IMR-90 (cell line): ENCODE data around the gene COL4A1. TPM values are rescaled to one million over a fixed set of nuclear protein-coding genes. Genes with fewer than 3 reads are reported as not detected.

Source experiments
- ATAC-seq: fragments of 200-7000 bp; cut with Tn5 transposase; 2 replicates; pipeline ENCODE4 v1.9.1; 2020; ENCODE audit warnings: low read depth, mild to moderate bottlenecking, moderate library complexity
- BruUV-seq: library from RNA; stranded (reverse); fragments of 400-500 nt; replicated peaks from 2 replicates; lab custom pipeline; 2021; lab: Mats Ljungman, UMichigan
- CTCF ChIA-PET: fragments of 300-600 bp; formaldehyde crosslinking; extraction: SDS; loops from one replicate; lab custom pipeline; 2021; ENCODE audit warnings: antibody characterized with exemption; lab: Yijun Ruan, JAX
- POLR2A ChIA-PET: fragments of 300-600 bp; sonication (Branson Sonifier 250); formaldehyde crosslinking; loops from one replicate; lab custom pipeline; 2022; ENCODE audit warnings: antibody characterized with exemption; ENCODE audit not compliant: unreplicated experiment; lab: Charles Lee
- DNase-seq: peaks from one replicate; pipeline ENCODE4 v3.0.0; 2013
- H2AFZ ChIP-seq: replicated peaks from 2 replicates; pipeline ENCODE3; 2013; ENCODE audit warnings: low read length, mild to moderate bottlenecking; ENCODE audit not compliant: poor library complexity
- H2AK5ac ChIP-seq: 2 replicates; pipeline ENCODE4 v1.6.1; 2013; ENCODE audit warnings: low read depth, low read length, inconsistent platforms
- H2AK9ac ChIP-seq: replicated peaks from 2 replicates; pipeline ENCODE3; 2013; ENCODE audit warnings: mild to moderate bottlenecking, low read depth, low read length, moderate library complexity; ENCODE audit not compliant: poor library complexity
- H2BK120ac ChIP-seq: 2 replicates; pipeline ENCODE4 v1.6.1; 2013; ENCODE audit warnings: low read depth, low read length, inconsistent platforms
- H2BK15ac ChIP-seq: 3 replicates; pipeline ENCODE4 v1.6.1; 2013; ENCODE audit warnings: low read depth, low read length, inconsistent platforms
- H2BK20ac ChIP-seq: 2 replicates; pipeline ENCODE4 v1.6.1; 2013; ENCODE audit warnings: low read depth, mild to moderate bottlenecking, inconsistent platforms, low read length, moderate library complexity
- H2BK5ac ChIP-seq: 2 replicates; pipeline ENCODE4 v1.6.1; 2013; ENCODE audit warnings: mild to moderate bottlenecking, low read depth, low read length, inconsistent platforms; ENCODE audit not compliant: poor library complexity, severe bottlenecking
- H3K14ac ChIP-seq: replicated peaks from 2 replicates; pipeline ENCODE4 v1.6.1; 2013; ENCODE audit warnings: low read depth, low read length, inconsistent platforms
- H3K18ac ChIP-seq: 2 replicates; pipeline ENCODE4 v1.6.1; 2013; ENCODE audit warnings: low read depth, low read length, control low read depth
- H3K23ac ChIP-seq: 2 replicates; pipeline ENCODE4 v1.6.1; 2013; ENCODE audit warnings: low read depth, low read length, inconsistent platforms
- H3K27ac ChIP-seq: 2 replicates; pipeline ENCODE4 v1.5.1; 2013; ENCODE audit warnings: mild to moderate bottlenecking, control low read depth, low read length; ENCODE audit not compliant: insufficient read depth
- H3K27me3 ChIP-seq: 2 replicates; pipeline ENCODE4 v1.6.1; 2013; ENCODE audit warnings: low read length; ENCODE audit not compliant: control insufficient read depth, insufficient read depth
- H3K36me3 ChIP-seq: 2 replicates; pipeline ENCODE4 v1.6.1; 2013; ENCODE audit warnings: low read length, mixed read lengths; ENCODE audit not compliant: control insufficient read depth, insufficient read depth
- H3K4ac ChIP-seq: 2 replicates; pipeline ENCODE4 v1.6.1; 2013; ENCODE audit warnings: low read depth, low read length, inconsistent platforms
- H3K4me1 ChIP-seq: 2 replicates; pipeline ENCODE4 v1.6.1; 2013; ENCODE audit warnings: low read length, mixed read lengths; ENCODE audit not compliant: control insufficient read depth, insufficient read depth
- H3K4me2 ChIP-seq: 2 replicates; pipeline ENCODE4 v1.6.1; 2013; ENCODE audit warnings: low read depth, mild to moderate bottlenecking, control low read depth, low read length, moderate library complexity
- H3K4me3 ChIP-seq: 2 replicates; pipeline ENCODE4 v1.5.1; 2013; ENCODE audit warnings: low read depth, mild to moderate bottlenecking, control low read depth, low read length, moderate library complexity; ENCODE audit not compliant: insufficient read depth
- H3K56ac ChIP-seq: 2 replicates; pipeline ENCODE4 v1.6.1; 2013; ENCODE audit warnings: low read length, inconsistent platforms; ENCODE audit not compliant: insufficient read depth; ENCODE audit errors: extremely low read depth
- H3K79me1 ChIP-seq, 2 experiments: 2 replicates each; pipeline ENCODE4 v1.6.1; 2013; ENCODE audit warnings: low read length in 2 of 2, inconsistent platforms in 1 of 2, low read depth in 1 of 2
- H3K9ac ChIP-seq: 2 replicates; pipeline ENCODE4 v1.6.1; 2013; ENCODE audit warnings: low read depth, low read length, control low read depth
- H3K9me1 ChIP-seq: 2 replicates; pipeline ENCODE4 v1.6.1; 2013; ENCODE audit warnings: low read length, inconsistent platforms; ENCODE audit not compliant: insufficient read depth
- H3K9me3 ChIP-seq: 2 replicates; pipeline ENCODE4 v1.6.1; 2013; ENCODE audit warnings: low read length; ENCODE audit not compliant: control insufficient read depth, insufficient read depth
- H4K20me1 ChIP-seq: 2 replicates; pipeline ENCODE4 v1.6.1; 2013; ENCODE audit warnings: low read length, inconsistent platforms; ENCODE audit not compliant: insufficient read depth
- H4K5ac ChIP-seq: 2 replicates; pipeline ENCODE4 v1.6.1; 2013; ENCODE audit warnings: mild to moderate bottlenecking, low read depth, low read length, control low read depth
- H4K8ac ChIP-seq, 2 experiments: 2 replicates each; pipeline ENCODE4 v1.6.1; 2013; ENCODE audit warnings: low read depth in 2 of 2, low read length in 2 of 2, control low read depth in 1 of 2, inconsistent platforms in 1 of 2
- H4K91ac ChIP-seq: 2 replicates; pipeline ENCODE4 v1.6.1; 2013; ENCODE audit warnings: low read depth, low read length, inconsistent platforms; ENCODE audit not compliant: insufficient read depth
- CHD1 ChIP-seq: IDR thresholded peaks from 2 replicates; pipeline ENCODE4 v1.6.1; 2012; ENCODE audit warnings: low read depth, low read length, improper control_type of control experiment
- FOS ChIP-seq: fragments of 150-350 bp; IDR thresholded peaks from 2 replicates; pipeline ENCODE4 v1.6.1; 2016; ENCODE audit warnings: low read depth, low read length
- POLR2A ChIP-seq: IDR thresholded peaks from 2 replicates; pipeline ENCODE4 v1.6.1; 2012; ENCODE audit warnings: mild to moderate bottlenecking, low read depth, low read length
- SMC3 ChIP-seq: fragments of 150-350 bp; IDR thresholded peaks from 2 replicates; pipeline ENCODE4 v1.6.1; 2016; ENCODE audit warnings: low read depth, mild to moderate bottlenecking, antibody characterized with exemption, low read length, moderate library complexity
- WGBS, 2 experiments: methylation state at CpG; one replicate each; pipeline versions ENCODE4 v1.1.5 to v1.1.7; 2013; ENCODE audit warnings: missing lambda C conversion rate in 2 of 2; ENCODE audit not compliant: insufficient read length in 1 of 2; ENCODE audit errors: extremely low coverage in 2 of 2; 5-methylcytosine and 5-hydroxymethylcytosine counted together
- dilution Hi-C: fragments of 300-500 bp; cut with HindIII; formaldehyde crosslinking; loops from one replicate; pipeline ENCODE4 v1.14.3; 2018; ENCODE audit warnings: low sequenced_read_pairs; ENCODE audit not compliant: unreplicated experiment
- in situ Hi-C: fragments of 300-500 bp; cut with MboI; formaldehyde crosslinking; loops from 3 replicates; pipeline ENCODE4 v1.14.3; 2019; ENCODE audit warnings: low sequenced_read_pairs, inconsistent platforms, mixed read lengths
- intact Hi-C: fragments of 100-400 bp; cut with micrococcal nuclease; formaldehyde crosslinking; loops from 2 replicates; pipeline ENCODE4 v1.10.0; 2022
- polyA plus RNA-seq, 3 experiments: library from polyadenylated mRNA; depleted of rRNA; stranded (reverse); fragments of >200 nt; gene quantifications; 2 replicates each; pipeline ENCODE4 v1.2.3, GENCODE V29; 2012; ENCODE audit warnings: low replicate concordance in 1 of 3
- total RNA-seq: library from RNA; depleted of rRNA; stranded (reverse); fragments of >200 nt; gene quantifications from 2 replicates; pipeline ENCODE4 v1.2.3, GENCODE V29; 2012

The COL4A1 gene
- total and polyA plus RNA-seq, 2 of the 4 experiments (the other 2 are of a cell fraction), result 230 to 337 TPM

GRCh38 chr13:110102053-110102452, 204.9 kb downstream of the COL4A1 start:
- Histone ChIP-seq H3K4me1 (peaks cover 5% of the 10 kb centered on the region; the same call in 1 of the 2 replicates), H2BK5ac (no peak overlapping the region), H3K4ac (no peak overlapping the region), H4K91ac (no peak overlapping the region), H2BK120ac (no peak overlapping the region), H3K14ac (no peak overlapping the region), H3K9me3 (peaks cover 7% of the 10 kb centered on the region), H3K4me3 (no peak overlapping the region), H3K27ac (no peak overlapping the region), H2AFZ (no peak overlapping the region), H2AK9ac (no peak overlapping the region), H3K56ac (no peak overlapping the region), H3K18ac (no peak overlapping the region), H3K9me1 (no peaks in the 10 kb centered on the region), H4K20me1 (no peaks in the 10 kb centered on the region), H4K8ac (no peak overlapping the region), H3K79me1 (no peaks in the 10 kb centered on the region), H3K36me3 (no peaks in the 10 kb centered on the region), H3K4me2 (no peak overlapping the region), H2BK20ac (no peak overlapping the region), H2AK5ac (no peak overlapping the region), H3K9ac (no peak overlapping the region), H3K23ac (no peak overlapping the region), H2BK15ac (no peak overlapping the region), H4K5ac (no peak overlapping the region), H3K27me3 (no peaks in the 10 kb centered on the region)
- ChIA-PET CTCF (no interaction called here), POLR2A (no interaction called here)
- in situ Hi-C loops (loop anchor here (25.0 kb wide), 1 partner anchor 740 kb away; no protein-coding TSS in a partner anchor), intact Hi-C loops (loop anchor here (2.0 kb wide), 1 partner anchor 227 kb away; no protein-coding TSS in a partner anchor), dilution Hi-C loops (loop anchor here (25.0 kb wide), 1 partner anchor 315 kb away; the partner anchor contains the start of gene IRS2)
- TF ChIP-seq POLR2A (no peak), FOS (no peak), SMC3 (no peak), CHD1 (no peak)
- 100% methylated on average over 1 of the region's 4 CpGs; no CpG with 5 or more reads in 1 of the 2 experiments for WGBS, 2 experiments
- BruUV-seq, result no TSS peak
- no peak for DNase-seq
- ATAC-seq, result no peak
